Lower leg skin (tissue), 3 donors: Measurements from ENCODE around the gene ZNHIT2.

Experiments
- CTCF ChIP-seq, 3 donors: fragments of 450-650 bp; IDR thresholded peaks; one replicate each; pipeline ENCODE4 v1.5.1; 2016; ENCODE audit warnings: antibody characterized with exemption in 3 of 3, mild to moderate bottlenecking in 3 of 3, moderate library complexity in 2 of 3
- POLR2A ChIP-seq, 2 donors: fragments of 450-650 bp; IDR thresholded peaks; one replicate each; pipeline ENCODE4 v1.6.1; 2016 to 2017; ENCODE audit warnings: antibody characterized with exemption in 2 of 2, mild to moderate bottlenecking in 1 of 2, moderate library complexity in 1 of 2

- TF ChIP-seq CTCF (IDR thresholded peaks at IDR 0.05) (no peak), POLR2A (IDR thresholded peaks at IDR 0.05) (no peak)
Measured at GRCh38 chr11:65166893-65167292, 49.4 kb upstream of the ZNHIT2 start.
